Heart left ventricle (tissue), 16 donors: ENCODE results near the gene ZNF664. TPM values are rescaled to one million over a fixed set of nuclear protein-coding genes. Genes with fewer than 3 reads are reported as not detected.

Experiments
- ATAC-seq, 4 donors: fragments of 200-7000 bp; cut with Tn5 transposase; one replicate each; pipeline ENCODE4 v1.9.1; 2020 to 2022; ENCODE audit warnings: moderate library complexity in 4 of 4, mild to moderate bottlenecking in 3 of 4, moderate number of reproducible peaks in 1 of 4
- DNase-seq, 5 donors: peaks; one replicate each; pipeline ENCODE4 v3.0.0-alpha.2; 2020
- H3K27ac ChIP-seq, 12 donors: fragments of 200-600 bp; sonication (generic) in 4 of 12; one replicate each; pipeline versions ENCODE4 v1.5.0 to v1.8.0; 2016 to 2022; ENCODE audit warnings: mild to moderate bottlenecking in 2 of 12
- H3K27me3 ChIP-seq, 9 donors: fragments of 200-600 bp; sonication (generic) in 2 of 9; one replicate each; pipeline versions ENCODE4 v1.5.1 to v1.8.0; 2016 to 2022; ENCODE audit warnings: mild to moderate bottlenecking in 3 of 9
- H3K36me3 ChIP-seq, 9 donors: fragments of 200-600 bp; sonication (generic) in 2 of 9; one replicate each; pipeline versions ENCODE4 v1.5.0 to v1.8.0; 2018 to 2022; ENCODE audit warnings: mild to moderate bottlenecking in 2 of 9
- H3K4me1 ChIP-seq, 12 donors: fragments of 200-600 bp; sonication (generic) in 4 of 12; one replicate each; pipeline versions ENCODE4 v1.5.0 to v1.8.0; 2016 to 2022; ENCODE audit warnings: mild to moderate bottlenecking in 3 of 12
- H3K4me3 ChIP-seq, 12 donors: fragments of 200-600 bp; sonication (generic) in 4 of 12; one replicate each; pipeline versions ENCODE4 v1.5.0 to v1.8.0; 2017 to 2022; ENCODE audit warnings: mild to moderate bottlenecking in 9 of 12, moderate library complexity in 4 of 12
- H3K9me3 ChIP-seq, 12 donors: fragments of 200-600 bp; sonication (generic) in 4 of 12; one replicate each; pipeline versions ENCODE4 v1.5.0 to v1.8.0; 2016 to 2022; ENCODE audit warnings: mild to moderate bottlenecking in 1 of 12
- CTCF ChIP-seq, 12 donors: fragments of 200-600 bp; sonication (generic) in 4 of 12; IDR thresholded peaks; one replicate each; pipeline versions ENCODE4 v1.5.0 to v1.8.0; 2018 to 2022; ENCODE audit warnings: antibody characterized with exemption in 12 of 12, mild to moderate bottlenecking in 5 of 12
- POLR2A ChIP-seq, 2 donors: fragments of 450-650 bp; IDR thresholded peaks; one replicate each; pipeline ENCODE4 v1.6.1; 2017; ENCODE audit warnings: antibody characterized with exemption in 2 of 2, mild to moderate bottlenecking in 2 of 2, moderate library complexity in 2 of 2
- WGBS, 4 donors: extraction: QIAGEN DNeasy Blood & Tissue Kit in 2 of 4; methylation state at CpG; one replicate each; pipeline versions ENCODE4 v1.1.5 to v1.1.7; 2013 to 2018; 5-methylcytosine and 5-hydroxymethylcytosine counted together
- intact Hi-C, 10 donors: fragments of 100-400 bp; cut with DNase I; formaldehyde crosslinking; loops; one replicate each; pipeline versions ENCODE4 v1.11.1 to v1.14.2; 2022
- polyA plus RNA-seq, 2 donors: library from polyadenylated mRNA; stranded (reverse); fragments of 200-250 nt; gene quantifications; one replicate each; pipeline ENCODE4 v1.2.3, GENCODE V29; 2013
- total RNA-seq, 9 donors: library from RNA; depleted of rRNA in 2 of 9; stranded (reverse); fragments of >200 nt in 2 of 9; fragmentation: NEBNext Ultra II Directional in 3 of 9; extraction: Animal tissue kit (Norgen Biotek cat#: 25700) in 3 of 9; gene quantifications; one replicate each; pipeline versions ENCODE4 v1.1.0 to v1.2.4, GENCODE V29; 2016 to 2023
- donor health status: ischemic (EF 13 %, LVEDD 7.1; RV severe dilation, severe dysfunction).
- donor health status: healthy with polysubstance abuse.
- donor health status: DM: no; HTN: yes; CAD: no.
- donor health status: DM: no; HTN: no; CAD: no.
- donor health status: ischemic (EF 25% LVEDD 6.9; RV normal size, moderate dysfunction).
- donor health status: ischemic (EF 25% LVEDD 5.7; RV mildly dilated, moderate dysfunction).
- donor health status: healthy.
- donor health status: DM: yes; HTN: yes; CAD: no.
- donor health status: ischemic (EF 35%, LVEDD 5.7; RV mildly dilated, moderate dysfunction).
- donor health status: nonischemic (EF 11% LVEDD 7.7; RV severe dilation, severe dysfunction).
- donor health status: DM: yes; HTN: yes; CAD: no.
- donor health status: PGD.
- donor health status: ischemic (EF 29% LVEDD 5.4; RV normal size, mild dysfunction).
- donor health status: nonischemic (EF 23%, LVEDD 6.1; RV moderate dilation, normal function).

Gene ZNF664
- total and polyA plus RNA-seq, 11 donors: 43.1 to 104 (median 73.3) TPM

- no peak for TF ChIP-seq POLR2A (IDR thresholded peaks at IDR 0.05)
- TF ChIP-seq CTCF (IDR thresholded peaks at IDR 0.05): no peak
- Histone ChIP-seq H3K36me3 (peaks cover 0 to 2% (median 0%) of the 10 kb centered on the region in 9 donors), H3K27me3 (no peaks in the 10 kb centered on the region), H3K4me3 (no peak overlapping the region), H3K4me1 (peaks cover 0 to 46% (median 5%) of the 10 kb centered on the region in 12 donors), H3K9me3 (no peaks in the 10 kb centered on the region), H3K27ac (peak overlapping the region in 1 of 12 donors; percentile 63)
- intact Hi-C loops: no loop called here
- WGBS, 4 donors: 88 to 92% (median 90%) methylated on average over 9 of the region's 9 CpGs
- DNase-seq: no peak
- ATAC-seq: no peak
Observed at GRCh38 chr12:123960029-123960735, 12.8 kb upstream of the ZNF664 start.

- peaks cover 0 to 49% (median 2%) of the 10 kb centered on the region in 12 donors for H3K4me1 ChIP-seq
- H3K27me3 ChIP-seq: no peaks in the 10 kb centered on the region
- peaks cover 0 to 2% (median 0%) of the 10 kb centered on the region in 9 donors for H3K36me3 ChIP-seq
- H3K27ac ChIP-seq: peak overlapping the region in 1 of 12 donors; percentile 63
- no peak overlapping the region for H3K4me3 ChIP-seq
- intact Hi-C loops: no loop called here
- WGBS, 4 donors: 83 to 88% (median 84%) methylated on average over 4 of the region's 4 CpGs
- TF ChIP-seq CTCF (IDR thresholded peaks at IDR 0.05) (no peak), POLR2A (IDR thresholded peaks at IDR 0.05) (no peak)
- ATAC-seq: no peak
- no peak for DNase-seq
- H3K9me3 ChIP-seq: no peaks in the 10 kb centered on the region
Observed at GRCh38 chr12:123960856-123961255, 12.2 kb upstream of the ZNF664 start.

- no peak for ATAC-seq
- Histone ChIP-seq H3K4me1 (peaks cover 0 to 49% (median 2%) of the 10 kb centered on the region in 12 donors), H3K4me3 (peak overlapping the region in 2 of 12 donors; percentile 3 to 4), H3K9me3 (no peaks in the 10 kb centered on the region), H3K27ac (peak overlapping the region in 2 of 12 donors; percentile 33 to 63), H3K36me3 (peaks cover 0 to 3% (median 0%) of the 10 kb centered on the region in 9 donors), H3K27me3 (no peaks in the 10 kb centered on the region)
- DNase-seq: no peak
- intact Hi-C loops: no loop called here
- 62 to 85% (median 79%) methylated on average over 12 of the region's 12 CpGs for WGBS, 4 donors
- TF ChIP-seq POLR2A (IDR thresholded peaks at IDR 0.05) (no peak), CTCF (IDR thresholded peaks at IDR 0.05) (no peak)
Observed at GRCh38 chr12:123961585-123962345, 11.2 kb upstream of the ZNF664 start.

- 65 to 82% (median 79%) methylated on average over 5 of the region's 5 CpGs for WGBS, 4 donors
- intact Hi-C loops: no loop called here
- ATAC-seq: no peak
- no peaks in the 10 kb centered on the region for H3K27me3 ChIP-seq
- H3K27ac ChIP-seq: peak overlapping the region in 2 of 12 donors; percentile 6 to 63
- TF ChIP-seq POLR2A (IDR thresholded peaks at IDR 0.05) (no peak), CTCF (IDR thresholded peaks at IDR 0.05) (no peak)
- H3K36me3 ChIP-seq: peaks cover 0 to 3% (median 0%) of the 10 kb centered on the region in 9 donors
- no peak overlapping the region for H3K4me3 ChIP-seq
- H3K4me1 ChIP-seq: peaks cover 0 to 53% (median 3%) of the 10 kb centered on the region in 12 donors
- DNase-seq: no peak
- no peaks in the 10 kb centered on the region for H3K9me3 ChIP-seq
Observed at GRCh38 chr12:123962513-123962912, 10.5 kb upstream of the ZNF664 start.
